HG03354 (cell line): ENCODE results near the gene INPP4A.
A peak's percentile ranks its signal among the peaks of the same experiment; 100 is the strongest.
"Not testable (repeated sequence)": the region's sequence is repeated elsewhere in the genome, so short reads cannot be mapped to it uniquely, and the experiment has no call there.

ENCODE experiments used
- ATAC-seq: cut with Tn5 transposase; IDR thresholded peaks from one replicate; pipeline ENCODE4 v1.9.1; 2021; ENCODE audit warnings: mild to moderate bottlenecking; ENCODE audit not compliant: unreplicated experiment, poor library complexity, severe bottlenecking

The INPP4A gene

DNA sequence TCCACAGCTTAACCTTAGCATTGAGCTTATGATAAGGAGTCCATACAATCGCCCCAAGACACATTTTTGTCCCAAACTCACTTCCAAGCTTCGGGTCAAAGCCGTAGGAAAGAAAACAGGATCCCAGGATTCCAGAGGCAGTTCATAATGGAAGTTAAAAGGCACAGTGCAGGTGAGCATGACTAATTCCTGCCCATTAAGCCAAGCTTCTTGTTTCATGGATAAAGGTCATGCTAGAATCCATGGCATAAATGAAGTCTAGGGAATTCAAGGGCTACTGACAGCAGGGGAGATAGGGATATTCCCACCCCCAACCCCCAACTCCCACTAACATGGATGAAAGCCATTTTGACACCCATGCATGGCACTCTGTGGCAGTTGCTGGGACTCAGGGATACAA is 10.2 kb upstream of the INPP4A start:
- ATAC-seq = no peak

- not testable (repeated sequence) for ATAC-seq
Observed at GRCh38 chr2:98435670-98436069, 9.0 kb upstream of the INPP4A start.

DNA sequence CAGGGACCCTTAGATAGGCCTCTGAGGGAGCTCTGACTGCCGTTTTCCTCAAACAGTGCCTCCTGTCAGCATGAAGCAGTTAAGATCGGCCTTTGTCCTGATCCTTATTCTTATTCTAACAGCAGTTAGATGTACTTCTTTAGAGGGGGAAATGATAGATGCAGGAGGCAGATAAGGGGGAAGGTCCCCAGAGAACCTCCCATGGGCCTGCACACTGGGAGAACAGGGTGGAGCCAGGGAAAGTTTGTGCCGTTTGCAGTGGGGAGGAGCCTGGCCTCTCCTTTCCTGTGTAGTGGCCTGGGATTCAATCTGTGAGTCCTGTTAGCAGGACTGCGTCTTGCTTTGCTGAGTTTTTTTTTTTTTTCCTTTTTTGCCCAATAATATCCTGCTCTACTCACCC is 7.9 kb upstream of the INPP4A start:
- no peak for ATAC-seq

DNA sequence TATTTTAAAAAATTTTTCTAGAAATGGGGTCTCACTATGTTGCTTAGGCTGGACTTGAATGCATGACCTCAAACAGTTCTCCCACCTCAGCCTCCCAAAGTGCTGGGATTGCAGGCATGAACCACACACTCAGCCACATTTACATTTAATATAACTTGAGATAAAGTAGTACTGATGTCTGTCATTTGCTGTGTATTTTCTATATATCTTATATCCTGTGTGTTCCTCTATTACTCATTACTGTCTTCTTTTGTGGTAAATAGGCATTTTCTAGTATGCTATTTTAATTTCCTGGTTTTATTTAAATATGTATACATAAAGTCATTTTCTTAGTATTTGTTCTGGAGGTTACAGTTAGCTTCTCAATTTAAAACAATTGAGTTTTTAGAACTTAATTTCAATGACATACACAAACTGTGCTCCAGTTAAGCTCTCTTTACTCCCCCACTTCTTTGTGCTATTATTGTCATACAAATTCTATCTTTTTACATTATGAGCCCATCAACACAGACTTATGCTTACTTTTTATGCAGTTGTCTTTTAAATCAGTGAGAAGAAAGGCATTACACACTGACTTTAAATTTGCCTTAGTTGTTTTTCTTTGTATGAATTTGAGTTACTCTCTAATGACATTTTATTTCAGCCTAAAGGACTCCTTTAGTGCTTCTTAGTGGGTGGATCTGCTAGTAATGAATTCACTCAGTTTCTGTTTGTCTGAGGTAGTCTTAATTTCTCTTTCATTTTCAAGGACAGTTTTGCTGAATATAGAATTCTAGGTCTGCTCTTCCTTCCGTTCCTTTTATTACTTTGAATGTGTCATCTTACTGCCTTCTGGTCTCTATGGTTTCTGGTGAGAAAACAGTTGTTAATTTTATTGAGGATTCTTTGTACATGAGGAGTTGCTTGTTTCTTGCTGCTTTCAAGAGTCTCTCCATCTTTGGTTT is 6.2 kb upstream of the INPP4A start:
- peak; percentile 76 for ATAC-seq

- no peak for ATAC-seq
Observed at GRCh38 chr2:98441706-98442450, 2.8 kb upstream of the INPP4A start.

DNA sequence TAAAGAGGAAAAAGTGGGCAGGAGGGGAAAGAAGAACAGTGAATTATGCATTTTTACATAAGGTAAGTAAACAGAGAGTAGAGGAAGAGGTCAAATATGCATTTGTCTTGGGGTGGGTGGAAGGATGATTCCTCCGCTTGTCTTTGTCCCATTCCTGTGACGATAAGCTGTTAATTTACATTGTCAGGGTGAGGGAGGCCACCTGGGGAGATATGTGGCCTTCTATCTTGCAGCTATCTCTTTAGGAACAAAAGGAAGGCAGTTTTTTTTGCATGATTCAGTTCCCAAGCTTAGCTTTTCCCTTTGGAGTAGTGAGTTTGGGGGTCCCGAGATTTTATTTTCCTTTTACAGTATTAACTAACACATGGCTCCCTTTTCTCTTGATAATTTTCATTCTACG is 2.2 kb upstream of the INPP4A start:
- ATAC-seq = no peak

DNA sequence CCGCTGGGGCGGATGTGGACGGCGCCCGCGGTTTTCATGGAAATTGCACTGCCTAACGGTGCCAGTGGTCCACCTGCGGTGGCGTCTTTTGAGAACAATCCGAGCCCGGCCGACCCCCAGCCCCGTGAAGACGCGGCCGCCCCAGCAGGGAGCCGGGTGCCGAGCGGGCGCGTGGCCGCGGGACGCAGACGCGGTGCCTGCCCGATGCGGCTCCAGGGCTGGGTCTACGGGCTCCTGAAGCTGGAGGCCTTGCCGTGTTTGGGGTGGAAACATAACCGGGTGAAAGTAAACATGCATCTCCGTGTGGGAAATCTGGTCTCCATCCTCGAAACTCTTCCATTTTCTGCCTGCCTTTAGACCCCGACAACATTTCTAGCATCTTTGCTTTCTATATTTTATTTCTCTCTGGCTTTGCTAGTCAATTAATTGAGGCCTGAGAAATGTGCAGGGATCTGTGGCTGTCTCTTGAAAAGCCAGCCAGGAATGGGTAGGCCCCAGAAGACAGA is 572 bp downstream of the INPP4A start:
- peak; percentile 50 for ATAC-seq

- ATAC-seq = no peak
Observed at GRCh38 chr2:98445683-98446581, 1.3 kb downstream of the INPP4A start.

GRCh38 chr2:98446850-98447249 is 2.2 kb downstream of the INPP4A start:
- no peak for ATAC-seq

DNA sequence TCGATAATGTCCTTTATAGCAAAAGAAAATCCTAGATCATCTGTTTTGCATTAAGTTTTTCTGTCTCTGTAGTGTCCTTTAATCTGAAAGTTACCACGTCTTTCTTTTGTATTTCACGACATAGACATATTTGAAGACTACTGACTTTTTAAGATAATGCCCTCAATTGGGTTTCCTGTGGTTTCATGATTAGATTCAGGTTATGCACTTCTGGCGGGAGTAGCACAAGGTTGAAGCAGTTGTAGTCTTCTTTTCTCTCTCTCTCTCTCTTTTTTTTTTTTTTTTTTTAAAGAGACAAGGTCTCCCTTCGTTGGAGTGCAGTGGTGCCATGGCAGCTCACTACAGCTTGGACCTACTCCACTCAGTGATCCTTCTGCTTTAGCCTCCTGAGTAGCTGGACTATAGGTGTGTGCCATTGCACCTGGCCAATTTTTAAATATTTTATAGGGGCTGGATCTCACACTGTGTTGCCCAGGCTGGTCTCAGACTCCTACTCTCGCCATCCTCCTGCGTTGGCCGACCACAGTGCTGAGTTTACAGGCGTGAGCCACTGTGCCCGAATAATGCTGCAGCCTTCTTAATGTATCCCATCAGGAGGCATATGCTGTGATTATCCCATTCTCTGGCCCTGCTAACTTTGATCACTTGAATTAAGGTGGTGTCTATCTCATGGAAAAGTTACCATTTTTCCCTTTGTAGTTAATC is 3.9 kb downstream of the INPP4A start:
- no peak for ATAC-seq

GRCh38 chr2:98452396-98453027 is 7.9 kb downstream of the INPP4A start:
- no peak for ATAC-seq

DNA sequence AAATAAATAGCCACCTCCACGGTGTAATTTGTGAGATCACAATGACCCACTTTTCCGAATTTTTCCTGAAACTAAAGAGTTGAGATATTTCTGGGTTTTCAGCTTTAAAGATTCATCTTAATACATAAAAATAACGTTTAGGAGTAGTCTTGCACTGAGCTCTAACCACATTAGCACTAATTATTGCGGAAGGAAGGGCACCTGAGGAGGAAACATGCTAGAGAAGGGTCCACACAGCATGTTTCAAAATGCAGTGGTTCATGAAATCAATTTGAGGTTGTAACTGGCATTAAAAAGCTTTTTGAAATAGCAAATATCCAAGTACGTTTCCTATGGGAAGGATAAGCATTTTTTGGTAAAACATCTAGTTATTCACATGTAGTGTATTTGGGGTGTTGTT is 8.4 kb downstream of the INPP4A start:
- no peak for ATAC-seq

DNA sequence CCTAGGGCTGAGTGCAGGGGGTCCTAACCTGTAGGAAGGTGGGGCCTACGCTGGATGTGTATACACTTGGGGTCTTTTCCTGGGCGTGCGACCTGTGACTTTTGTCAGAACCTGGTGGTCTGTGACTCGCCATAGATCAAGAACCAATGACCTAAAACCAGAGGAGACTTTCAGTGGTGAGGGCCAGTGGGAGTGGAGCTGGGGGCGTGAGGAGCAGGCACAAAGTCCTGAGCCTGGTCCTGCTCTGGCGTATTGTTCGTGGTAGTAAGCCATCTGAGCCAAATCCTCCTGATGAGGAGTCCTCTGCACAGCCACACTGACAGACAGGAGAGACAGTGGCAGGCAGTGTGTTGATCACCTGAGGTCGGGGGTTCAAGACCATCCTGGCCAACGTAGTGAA is 8.9 kb downstream of the INPP4A start:
- no peak for ATAC-seq

DNA sequence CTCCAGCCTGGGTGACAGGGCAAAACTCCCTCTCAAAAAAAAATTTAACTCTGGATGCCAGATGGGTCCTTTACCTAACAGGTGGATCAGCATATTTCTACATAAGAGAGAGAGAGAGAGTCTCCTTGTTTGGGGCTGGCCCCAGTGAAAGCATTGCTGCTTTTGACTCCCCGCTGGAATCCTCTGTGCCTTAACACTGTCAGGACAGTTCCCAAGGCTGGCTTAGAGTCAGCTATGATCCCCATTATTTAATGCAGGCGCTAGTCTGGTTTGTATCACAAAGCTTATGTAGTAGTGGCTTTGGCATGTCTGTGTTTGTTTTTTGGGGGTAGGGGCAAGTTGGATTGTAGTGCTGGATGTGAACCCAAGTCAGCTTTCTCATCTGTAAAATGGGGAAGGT is 9.4 kb downstream of the INPP4A start:
- ATAC-seq = no peak

DNA sequence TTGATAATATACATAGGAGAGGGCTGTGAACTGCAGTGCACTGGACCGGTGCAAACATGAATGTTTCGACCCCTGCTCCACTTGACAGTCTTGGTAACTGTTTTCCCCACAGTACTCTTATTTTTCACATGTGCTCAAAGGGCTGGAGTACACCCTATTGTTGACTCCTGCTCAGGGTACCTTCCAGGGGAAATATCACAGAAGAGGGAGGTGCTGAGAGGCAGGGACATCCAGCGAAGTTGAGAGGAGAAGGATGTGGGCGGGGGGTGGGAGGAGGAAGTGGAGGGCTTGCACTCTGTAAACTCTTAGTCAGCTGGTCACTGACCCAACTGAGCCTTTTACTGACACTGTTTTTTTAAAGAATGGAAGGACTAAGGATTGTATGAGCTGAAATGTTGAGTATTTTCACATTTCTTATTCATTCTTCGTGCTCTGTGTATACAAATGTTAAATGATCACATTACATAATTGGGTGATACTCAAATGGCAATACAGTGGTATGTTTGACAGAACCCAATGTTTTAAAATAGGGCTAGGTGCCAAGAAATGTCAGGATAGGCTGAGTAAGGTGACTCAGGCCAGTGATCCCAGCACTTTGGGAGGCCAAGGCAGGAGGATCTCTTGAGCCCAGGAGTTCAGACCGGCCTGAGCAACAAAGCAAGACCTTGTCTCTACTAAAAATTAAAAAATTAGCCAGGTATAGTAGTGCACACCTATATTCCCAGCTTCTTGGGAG is 10.0 kb downstream of the INPP4A start:
- peak; percentile 29 for ATAC-seq

DNA sequence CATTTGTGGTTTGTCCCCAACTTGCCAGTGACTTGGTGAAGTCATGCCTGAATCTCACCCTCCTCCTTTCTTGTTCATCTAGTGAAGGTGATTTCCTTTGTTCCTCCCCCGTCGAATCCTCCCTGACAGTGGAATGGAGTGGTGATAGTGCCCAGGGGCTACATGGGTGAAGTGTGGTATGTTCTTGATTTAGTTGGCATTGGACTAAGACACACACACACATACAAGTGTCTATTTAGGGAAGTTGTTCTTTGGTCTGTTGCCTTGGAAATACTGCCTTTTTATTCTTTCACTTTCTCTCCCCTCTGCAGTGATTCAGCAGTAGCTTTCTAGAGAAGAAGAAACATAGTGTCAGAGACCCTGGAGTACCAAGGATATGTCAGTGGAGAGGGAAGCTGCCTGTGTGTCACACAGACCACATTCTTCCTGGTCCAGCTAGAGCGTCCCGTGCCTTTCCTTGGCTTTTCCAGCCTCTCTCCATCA is 10.9 kb downstream of the INPP4A start:
- ATAC-seq = peak; percentile 73

DNA sequence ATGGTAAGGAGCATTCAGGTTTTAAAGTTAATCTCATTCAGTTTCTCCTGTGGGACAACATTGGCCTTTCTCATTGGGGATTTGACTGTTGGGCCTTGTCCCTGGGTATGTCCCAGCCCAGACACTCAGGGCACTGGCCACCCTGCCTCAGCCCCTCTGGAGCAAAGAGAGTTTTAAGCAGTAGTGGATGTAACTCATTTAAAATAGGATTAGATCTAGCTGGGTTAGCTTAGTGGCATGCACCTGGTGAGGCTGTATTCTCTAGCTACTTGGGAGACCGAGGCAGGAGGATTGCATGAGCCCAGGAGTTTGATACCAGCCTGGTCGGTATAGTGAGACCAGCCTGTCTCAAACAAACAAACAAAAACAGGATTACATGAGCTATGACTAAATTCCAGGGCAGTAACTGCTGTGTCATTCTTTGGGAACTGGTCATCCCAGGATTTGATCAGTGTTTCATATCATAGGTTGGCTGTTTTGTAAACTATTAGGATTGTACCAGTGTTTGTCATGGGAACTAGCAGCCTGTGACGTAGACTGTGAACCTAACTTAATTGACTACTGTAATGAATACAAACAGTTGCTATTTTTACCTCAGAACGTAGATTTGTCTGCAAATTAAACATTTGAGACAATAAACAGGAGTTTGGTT is 12.5 kb downstream of the INPP4A start:
- ATAC-seq = no peak
